Measurements from ENCODE around the gene MRGPRX2.

The MRGPRX2 gene

GRCh38 chr11:19060629-19061028 lies at the start of gene MRGPRX2:
Gene MRGPRX2, minus strand, starts transcription at chr11:19060717. Its CDS starts 4,315 bp downstream, at chr11:19056402.
- ATAC-seq, result peak; percentile 90
- DNase-seq, result peak; percentile 26

- no peak for ATAC-seq
- DNase-seq, result no peak
Observed at GRCh38 chr11:19110295-19110694, 49.8 kb upstream of the MRGPRX2 start.

DNA sequence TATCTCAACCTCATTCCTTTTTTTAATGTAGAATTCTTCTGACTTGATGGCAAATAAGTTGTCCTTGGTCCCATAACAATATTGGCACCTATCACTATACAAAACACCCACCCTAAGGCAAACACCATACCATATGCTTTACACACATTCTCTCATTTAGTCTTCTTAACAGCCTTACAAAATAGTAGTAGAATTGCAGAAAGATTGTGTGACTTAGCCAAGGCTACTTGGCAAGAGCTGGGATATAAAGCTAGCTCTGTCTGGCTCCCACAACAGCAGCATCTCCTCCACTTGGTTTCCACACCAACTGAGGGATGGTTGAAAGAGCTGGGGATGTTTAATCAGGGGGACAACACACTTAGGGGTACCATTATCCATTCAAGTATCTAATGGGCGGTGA lies 46.6 kb upstream of the MRGPRX2 start:
- no peak for ATAC-seq
- no peak for DNase-seq

- no peak for ATAC-seq
- DNase-seq, result no peak
Observed at GRCh38 chr11:19105011-19105410, 44.5 kb upstream of the MRGPRX2 start.

DNA sequence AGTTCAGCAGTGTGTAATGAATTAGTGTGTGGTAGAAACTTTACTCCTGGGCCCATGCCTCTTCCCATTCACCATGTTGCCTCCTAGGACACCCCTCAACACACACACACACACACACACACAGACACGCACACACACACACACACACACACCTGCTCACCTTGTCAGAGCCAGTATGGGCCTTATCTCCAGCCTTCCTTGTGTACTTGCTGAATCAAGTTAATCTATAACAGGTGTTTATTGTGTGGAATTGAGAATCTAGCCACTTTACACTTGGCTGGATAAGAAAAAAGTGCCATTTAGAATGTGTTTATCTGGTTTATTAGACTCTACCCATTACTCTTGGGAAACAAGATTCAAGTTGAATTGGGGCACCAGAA lies 42.0 kb upstream of the MRGPRX2 start:
- DNase-seq, result no peak

DNA sequence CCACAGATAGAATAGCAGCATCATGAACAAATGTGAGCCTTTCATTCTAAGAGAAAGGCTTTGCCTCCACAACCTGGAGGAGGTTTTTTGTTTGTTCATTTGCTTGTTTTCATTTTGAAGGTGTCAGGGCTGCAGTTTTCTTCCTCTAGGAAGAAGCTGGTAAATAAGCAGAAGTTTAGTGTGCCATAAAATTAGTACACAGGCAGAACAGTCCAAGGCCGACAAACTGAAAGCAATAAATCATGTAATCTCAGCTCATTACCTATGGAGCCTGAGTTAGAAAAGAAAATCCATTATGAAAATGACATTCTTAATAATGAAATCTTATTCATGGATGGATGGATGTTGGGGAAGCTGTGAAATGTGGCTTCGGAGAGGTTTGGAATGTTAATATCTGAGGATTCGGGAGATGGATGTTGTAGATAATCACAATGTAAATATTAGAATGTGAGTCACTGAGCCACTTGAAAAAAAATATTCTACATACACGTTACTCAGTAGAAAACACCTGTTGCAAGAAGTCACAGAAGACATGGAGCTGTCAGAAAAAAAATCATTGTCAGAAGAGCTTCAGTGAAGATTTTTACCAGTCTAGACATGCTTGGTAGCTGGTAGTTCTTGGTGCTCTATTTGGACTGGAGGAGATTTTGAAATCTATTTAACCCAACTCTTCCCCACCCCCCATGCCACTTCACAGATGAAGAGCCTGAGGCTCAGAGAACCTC lies 41.4 kb upstream of the MRGPRX2 start:
- DNase-seq (no peak), ATAC-seq (no peak)

More for the DNA sequence above, 42.0 kb upstream of the MRGPRX2 start:
- no peak for ATAC-seq

DNA sequence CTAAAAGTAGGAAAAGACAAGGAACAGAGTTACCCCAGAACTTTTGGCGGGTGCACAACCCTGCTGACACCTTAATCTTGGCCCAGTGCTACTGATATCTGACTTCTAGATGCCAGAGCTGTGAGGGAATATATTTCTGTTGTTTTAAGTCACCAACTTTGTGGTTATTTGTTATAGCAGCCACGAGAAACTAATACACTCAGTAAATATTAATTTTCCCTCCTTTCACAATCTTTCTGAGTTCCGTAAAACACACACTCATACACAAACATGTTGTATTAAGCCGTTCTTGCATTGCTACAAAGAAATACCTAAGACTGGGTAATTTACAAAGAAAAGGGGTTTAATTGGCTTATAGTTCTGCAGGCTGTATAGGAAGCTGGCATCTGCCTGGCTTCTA lies 40.4 kb upstream of the MRGPRX2 start:
- DNase-seq, result no peak
- ATAC-seq, result no peak

GRCh38 chr11:19099093-19099492 lies 38.6 kb upstream of the MRGPRX2 start:
- DNase-seq, result no peak
- no peak for ATAC-seq

GRCh38 chr11:19094859-19095258 lies 34.3 kb upstream of the MRGPRX2 start:
- ATAC-seq, result no peak
- DNase-seq, result no peak

- ATAC-seq (no peak), DNase-seq (no peak)
Observed at GRCh38 chr11:19093976-19094375, 33.5 kb upstream of the MRGPRX2 start.

DNA sequence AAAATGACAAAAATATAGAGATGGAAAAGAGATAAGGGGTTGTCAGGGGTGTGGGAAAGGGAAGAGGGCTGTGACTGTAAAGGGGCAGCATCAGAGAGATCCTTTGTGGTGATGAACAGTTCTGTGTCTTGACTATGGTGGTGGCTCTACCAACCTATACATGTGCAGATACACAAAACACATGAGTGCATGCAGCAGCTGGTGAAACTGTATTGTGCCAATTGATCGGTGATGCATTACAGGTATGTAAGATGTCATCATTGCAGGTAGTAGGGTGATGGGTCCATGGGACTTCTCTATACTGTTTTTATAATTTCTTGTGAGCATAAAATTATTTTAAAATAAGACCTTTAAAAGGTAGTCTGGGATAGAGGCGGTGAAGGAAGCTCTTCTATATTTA lies 32.3 kb upstream of the MRGPRX2 start:
- ATAC-seq (no peak), DNase-seq (no peak)

- no peak for DNase-seq
- ATAC-seq, result no peak
Observed at GRCh38 chr11:19092342-19092741, 31.8 kb upstream of the MRGPRX2 start.

DNA sequence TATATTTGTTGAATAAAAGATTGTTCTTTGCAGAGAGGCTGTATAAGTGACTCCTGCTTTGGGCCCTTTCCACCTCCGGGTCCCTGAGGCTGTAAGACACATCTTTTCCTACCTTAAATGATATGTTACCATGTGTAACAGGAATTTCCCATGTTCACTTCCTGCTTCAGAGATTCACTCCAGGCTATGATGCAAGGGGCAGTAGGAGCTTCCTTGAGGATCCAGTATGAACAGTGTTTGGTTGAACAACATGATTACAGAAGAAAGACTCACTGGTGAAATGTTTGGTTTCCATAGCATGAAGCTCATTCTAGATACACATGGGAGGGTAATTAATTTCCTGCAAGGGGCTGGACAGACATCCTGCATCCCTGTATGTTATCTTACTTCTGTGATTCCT lies 30.8 kb upstream of the MRGPRX2 start:
- ATAC-seq, result no peak
- no peak for DNase-seq

DNA sequence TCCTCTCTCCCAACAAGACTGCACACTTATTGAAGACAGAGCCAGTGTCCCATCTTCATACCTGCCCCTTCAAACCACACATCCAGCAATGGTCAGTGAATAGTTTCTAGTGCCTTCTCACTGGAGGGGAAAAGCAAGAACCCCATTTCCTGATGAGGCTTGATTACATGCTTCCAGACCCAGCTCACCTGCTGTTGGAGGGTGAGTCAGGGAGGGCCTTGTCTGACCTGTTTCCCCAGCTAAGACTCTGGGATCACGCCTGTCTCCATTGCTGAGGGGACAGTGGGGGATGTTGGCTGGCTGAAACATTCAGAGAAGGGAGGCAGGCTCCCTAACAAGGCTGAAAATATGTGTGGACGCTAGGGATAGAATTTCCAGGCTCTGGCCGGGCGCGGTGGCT lies 28.9 kb upstream of the MRGPRX2 start:
- DNase-seq (no peak), ATAC-seq (no peak)

GRCh38 chr11:19088791-19089190 lies 28.3 kb upstream of the MRGPRX2 start:
- DNase-seq (no peak), ATAC-seq (no peak)

DNA sequence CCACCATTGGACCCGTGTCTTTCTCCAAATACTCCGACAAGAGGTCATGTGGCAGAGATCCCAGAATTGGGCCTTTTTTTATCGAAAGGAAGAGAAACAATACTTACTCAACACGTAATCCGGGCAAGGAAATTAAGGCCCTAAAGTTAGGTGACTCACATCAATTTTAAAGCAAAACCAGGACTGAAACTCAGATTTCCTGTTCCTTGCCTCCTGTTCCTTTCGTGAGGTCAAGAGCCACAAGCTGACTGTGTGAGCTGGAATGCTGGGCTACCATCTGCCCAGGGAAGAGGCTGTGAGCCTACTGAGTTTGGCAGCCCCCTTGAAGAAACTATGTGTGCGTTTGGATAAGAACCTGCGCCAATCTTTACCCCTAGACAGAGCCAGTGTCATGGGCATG lies 27.1 kb upstream of the MRGPRX2 start:
- no peak for DNase-seq
- no peak for ATAC-seq

DNA sequence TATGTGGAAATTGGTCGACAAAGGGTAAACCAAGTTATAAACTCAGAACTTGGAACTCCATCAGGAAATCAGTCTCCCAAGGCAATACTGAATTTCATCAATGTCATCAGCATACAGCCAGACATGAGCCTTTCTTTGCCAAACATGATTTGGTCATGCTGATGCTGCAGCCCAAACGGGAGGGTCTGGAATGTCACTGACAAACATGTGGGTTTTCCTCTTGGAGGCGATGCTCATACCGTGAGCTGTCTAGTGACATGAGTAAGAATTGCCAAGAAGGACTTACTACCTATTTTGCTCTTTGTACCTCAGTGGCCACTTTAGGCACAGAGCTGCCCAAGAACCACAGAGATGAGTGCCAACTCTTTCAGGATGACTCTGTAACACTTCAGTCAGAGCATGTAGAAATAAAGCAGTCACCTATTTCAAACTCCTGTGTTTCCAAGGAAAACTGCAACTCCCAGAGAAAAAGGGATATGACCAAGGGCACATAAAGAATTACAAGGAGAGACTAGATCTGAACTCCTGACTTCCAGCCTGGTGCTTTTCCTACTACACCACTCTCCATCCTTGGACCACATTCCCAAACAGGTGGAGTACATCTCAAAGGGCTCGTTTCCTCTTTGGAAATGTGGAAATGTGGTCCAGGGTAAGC lies 24.3 kb upstream of the MRGPRX2 start:
- ATAC-seq, result no peak
- no peak for DNase-seq

GRCh38 chr11:19083166-19083565 lies 22.6 kb upstream of the MRGPRX2 start:
- no peak for DNase-seq
- ATAC-seq, result no peak

DNA sequence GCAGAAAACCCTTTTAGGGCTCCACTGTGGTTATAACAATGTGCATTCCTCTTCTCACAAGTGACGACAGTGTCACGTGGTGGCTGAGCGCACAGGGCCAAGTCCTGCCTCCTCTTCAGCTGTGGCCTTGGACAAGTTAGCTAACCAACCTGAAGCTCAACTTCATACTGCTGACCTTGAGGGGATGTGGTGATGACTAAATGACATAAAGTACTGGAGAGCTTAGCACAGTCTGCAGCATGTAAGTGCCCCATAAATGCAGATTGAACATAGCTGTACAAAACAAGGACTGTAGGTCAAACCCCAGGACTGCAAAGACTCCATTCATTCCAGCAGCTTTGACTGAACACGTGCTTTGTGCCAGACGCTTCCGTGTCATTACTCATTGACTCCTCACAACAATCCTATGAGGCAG lies 20.1 kb upstream of the MRGPRX2 start:
- ATAC-seq (no peak), DNase-seq (no peak)

- ATAC-seq, result no peak
Observed at GRCh38 chr11:19079643-19080440, 19.3 kb upstream of the MRGPRX2 start.

DNA sequence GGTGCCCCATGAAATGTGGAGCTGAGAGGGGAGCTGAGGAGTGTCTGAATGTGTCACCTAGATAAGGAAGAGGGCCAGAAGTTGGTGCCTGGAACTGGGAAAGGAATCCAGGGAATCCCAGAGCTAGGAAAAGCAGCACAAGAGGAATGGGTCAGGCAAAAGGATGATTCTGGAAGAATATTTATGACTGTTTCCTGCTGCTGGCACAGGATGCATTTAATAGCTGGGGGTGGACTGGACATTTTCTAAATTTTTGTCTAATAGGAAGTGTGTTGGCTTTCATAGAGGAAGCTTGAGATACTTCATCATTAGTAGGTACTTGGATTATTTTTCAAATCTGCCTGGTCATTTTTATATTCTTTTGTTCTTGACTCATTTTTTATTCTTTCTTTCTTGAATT lies 17.4 kb upstream of the MRGPRX2 start:
- DNase-seq (no peak), ATAC-seq (no peak)

More at GRCh38 chr11:19079643-19080440, 19.3 kb upstream of the MRGPRX2 start:
- no peak for DNase-seq

DNA sequence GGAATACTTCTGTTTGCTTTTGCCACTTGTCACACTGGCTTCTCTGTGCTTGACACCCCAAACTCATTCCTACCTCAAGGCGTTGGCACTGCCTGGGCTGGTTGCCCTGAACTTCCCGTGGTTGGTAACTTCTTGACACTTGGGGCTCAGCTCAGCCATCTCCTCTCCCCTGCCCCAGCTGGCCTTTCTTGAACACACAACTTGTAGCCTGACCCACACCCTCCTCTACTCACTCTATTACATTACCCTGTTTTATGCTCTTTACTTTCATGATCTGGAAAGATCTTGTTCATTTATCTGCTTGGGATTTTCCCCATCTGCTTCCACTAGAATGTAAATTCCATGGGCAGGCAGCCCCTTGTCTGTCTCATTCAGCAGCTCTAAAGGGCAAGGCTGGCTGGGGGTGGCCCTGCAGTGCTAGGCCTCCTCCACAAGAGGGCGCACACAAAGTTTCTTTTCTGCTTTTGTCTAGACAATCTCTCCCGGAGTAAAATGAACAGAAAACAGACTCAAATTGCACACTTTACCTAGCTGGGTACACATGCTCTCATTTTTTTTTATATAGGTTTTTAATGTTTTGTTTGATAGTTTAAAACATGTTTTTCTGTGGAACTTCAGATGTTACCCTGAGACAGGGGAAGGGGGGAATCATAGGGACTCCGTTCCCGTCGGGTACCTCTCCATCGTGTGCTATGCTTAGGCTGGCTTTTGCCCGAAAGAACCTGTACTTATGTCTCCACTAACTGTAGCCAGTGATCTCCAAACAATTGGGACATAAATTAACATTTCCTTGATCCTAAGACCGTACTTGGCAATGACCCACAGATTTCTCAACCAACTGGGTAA lies 16.4 kb upstream of the MRGPRX2 start:
- ATAC-seq (peak; percentile 75), DNase-seq (peak; percentile 69)

All from stimulated activated naive CD8-positive, alpha-beta T cell treated with anti-CD3 and anti-CD28 coated beads, Interleukin-15, Interleukin-2, amounts not matched to agents 100 U/mL and 50 U/mL, for 24 hours (primary cell).